Heart right ventricle (tissue), 16 donors: ENCODE measurements around the gene TMEM255B. TPM values are rescaled to one million over a fixed set of nuclear protein-coding genes. Genes with fewer than 3 reads are reported as not detected.

Source experiments
- ATAC-seq, 8 donors: fragments of 200-7000 bp; cut with Tn5 transposase; one replicate each; pipeline ENCODE4 v1.9.1; 2020; ENCODE audit warnings: mild to moderate bottlenecking in 8 of 8, moderate library complexity in 8 of 8, moderate number of reproducible peaks in 1 of 8
- DNase-seq, 2 donors: peaks; one replicate each; pipeline ENCODE4 v3.0.0-alpha.2; 2020
- H3K27ac ChIP-seq, 10 donors: fragments of 200-600 bp; sonication (generic) in 2 of 10; one replicate each; pipeline versions ENCODE4 v1.5.0 to v1.8.0; 2020 to 2022; ENCODE audit warnings: mild to moderate bottlenecking in 3 of 10
- H3K27me3 ChIP-seq, 7 donors: fragments of 200-600 bp; one replicate each; pipeline ENCODE4 v1.8.0; 2021 to 2022; ENCODE audit warnings: mild to moderate bottlenecking in 2 of 7
- H3K36me3 ChIP-seq, 9 donors: fragments of 200-600 bp; sonication (generic) in 1 of 9; one replicate each; pipeline versions ENCODE4 v1.5.0 to v1.8.0; 2020 to 2022; ENCODE audit warnings: mild to moderate bottlenecking in 2 of 9
- H3K4me1 ChIP-seq, 9 donors: fragments of 200-600 bp; sonication (generic) in 1 of 9; one replicate each; pipeline versions ENCODE4 v1.5.0 to v1.8.0; 2020 to 2022; ENCODE audit warnings: mild to moderate bottlenecking in 4 of 9
- H3K4me3 ChIP-seq, 10 donors: fragments of 200-600 bp; sonication (generic) in 2 of 10; one replicate each; pipeline versions ENCODE4 v1.5.0 to v1.8.0; 2020 to 2022; ENCODE audit warnings: mild to moderate bottlenecking in 7 of 10, moderate library complexity in 2 of 10
- H3K9me3 ChIP-seq, 11 donors: fragments of 200-600 bp in 10 of 11; sonication (generic) in 2 of 11; one replicate each; pipeline versions ENCODE4 v1.5.0 to v1.8.0; 2013 to 2022; ENCODE audit warnings: mild to moderate bottlenecking in 2 of 11, control low read depth in 1 of 11, moderate library complexity in 1 of 11
- WGBS, 2 donors: extraction: QIAGEN DNeasy Blood & Tissue Kit; methylation state at CpG; one replicate each; pipeline ENCODE4 v1.1.7; 2013; ENCODE audit warnings: inconsistent platforms in 1 of 2; 5-methylcytosine and 5-hydroxymethylcytosine counted together
- intact Hi-C, 10 donors: fragments of 100-400 bp; cut with DNase I; formaldehyde crosslinking; loops; one replicate each; pipeline versions ENCODE4 v1.11.1 to v1.14.2; 2022
- polyA plus RNA-seq, 2 donors: library from polyadenylated mRNA; stranded (reverse); fragments of 200-250 nt; gene quantifications; one replicate each; pipeline ENCODE4 v1.2.3, GENCODE V29; 2013
- total RNA-seq, 10 donors: library from RNA; stranded (reverse); fragmentation: NEBNext Ultra II Directional in 3 of 10; extraction: Animal tissue kit (Norgen Biotek cat#: 25700) in 3 of 10; gene quantifications; one replicate each; pipeline versions ENCODE4 v1.2.1 to v1.2.4, GENCODE V29; 2021 to 2023
- TF ChIP-seq, protein P1 (sequence below), 9 donors: fragments of 200-600 bp; sonication (generic) in 2 of 9; IDR thresholded peaks; one replicate each; pipeline versions ENCODE4 v1.5.0 to v1.8.0; 2021 to 2022; ENCODE audit warnings: antibody characterized with exemption in 9 of 9, mild to moderate bottlenecking in 5 of 9, moderate library complexity in 1 of 9
- donor health status: Arrhythmogenic right ventricular cardiomyopathy.
- donor health status: ischemic (EF 13 %, LVEDD 7.1; RV severe dilation, severe dysfunction).
- donor health status: healthy with polysubstance abuse.
- donor health status: DM: no; HTN: yes; CAD: no.
- donor health status: DM: no; HTN: no; CAD: no.
- donor health status: ischemic (EF 25% LVEDD 6.9; RV normal size, moderate dysfunction).
- donor health status: ischemic (EF 25% LVEDD 5.7; RV mildly dilated, moderate dysfunction).
- donor health status: healthy.
- donor health status: DM: yes; HTN: yes; CAD: no.
- donor health status: Ischemic cardiomyopathy.
- donor health status: ischemic (EF 35%, LVEDD 5.7; RV mildly dilated, moderate dysfunction).
- donor health status: nonischemic (EF 11% LVEDD 7.7; RV severe dilation, severe dysfunction).
- donor health status: DM: yes; HTN: yes; CAD: no.
- donor health status: PGD.
- donor health status: ischemic (EF 29% LVEDD 5.4; RV normal size, mild dysfunction).
- donor health status: nonischemic (EF 23%, LVEDD 6.1; RV moderate dilation, normal function).

The TMEM255B gene
- total and polyA plus RNA-seq, 12 donors = 2.4 to 12.9 (median 6.3) TPM

GRCh38 chr13:113819731-113820715 is 61.0 kb downstream of the TMEM255B start:
- peak overlapping the region; percentile 47 to 89 (median 78) for H3K27ac ChIP-seq
- TF ChIP-seq, protein P1, sequence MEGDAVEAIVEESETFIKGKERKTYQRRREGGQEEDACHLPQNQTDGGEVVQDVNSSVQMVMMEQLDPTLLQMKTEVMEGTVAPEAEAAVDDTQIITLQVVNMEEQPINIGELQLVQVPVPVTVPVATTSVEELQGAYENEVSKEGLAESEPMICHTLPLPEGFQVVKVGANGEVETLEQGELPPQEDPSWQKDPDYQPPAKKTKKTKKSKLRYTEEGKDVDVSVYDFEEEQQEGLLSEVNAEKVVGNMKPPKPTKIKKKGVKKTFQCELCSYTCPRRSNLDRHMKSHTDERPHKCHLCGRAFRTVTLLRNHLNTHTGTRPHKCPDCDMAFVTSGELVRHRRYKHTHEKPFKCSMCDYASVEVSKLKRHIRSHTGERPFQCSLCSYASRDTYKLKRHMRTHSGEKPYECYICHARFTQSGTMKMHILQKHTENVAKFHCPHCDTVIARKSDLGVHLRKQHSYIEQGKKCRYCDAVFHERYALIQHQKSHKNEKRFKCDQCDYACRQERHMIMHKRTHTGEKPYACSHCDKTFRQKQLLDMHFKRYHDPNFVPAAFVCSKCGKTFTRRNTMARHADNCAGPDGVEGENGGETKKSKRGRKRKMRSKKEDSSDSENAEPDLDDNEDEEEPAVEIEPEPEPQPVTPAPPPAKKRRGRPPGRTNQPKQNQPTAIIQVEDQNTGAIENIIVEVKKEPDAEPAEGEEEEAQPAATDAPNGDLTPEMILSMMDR (IDR thresholded peaks at IDR 0.05) = no peak
- no peaks in the 10 kb centered on the region for H3K27me3 ChIP-seq
- 79 to 83% methylated on average over 52 of the region's 52 CpGs for WGBS, 2 donors
- intact Hi-C loops = loop anchor here (2.0 to 5.0 kb wide), 7 partner anchors 17 to 407 kb away; partner anchors contain the start of gene GAS6 (in 4 of the 10)
- peaks cover 0 to 36% (median 21%) of the 10 kb centered on the region in 9 donors for H3K36me3 ChIP-seq
- peak overlapping the region in 6 of 10 donors; percentile 3 to 22 (median 16) for H3K4me3 ChIP-seq
- ATAC-seq = no peak
- no peaks in the 10 kb centered on the region for H3K9me3 ChIP-seq
- peaks cover 52 to 73% (median 59%) of the 10 kb centered on the region in 9 donors for H3K4me1 ChIP-seq
- no peak for DNase-seq

DNA sequence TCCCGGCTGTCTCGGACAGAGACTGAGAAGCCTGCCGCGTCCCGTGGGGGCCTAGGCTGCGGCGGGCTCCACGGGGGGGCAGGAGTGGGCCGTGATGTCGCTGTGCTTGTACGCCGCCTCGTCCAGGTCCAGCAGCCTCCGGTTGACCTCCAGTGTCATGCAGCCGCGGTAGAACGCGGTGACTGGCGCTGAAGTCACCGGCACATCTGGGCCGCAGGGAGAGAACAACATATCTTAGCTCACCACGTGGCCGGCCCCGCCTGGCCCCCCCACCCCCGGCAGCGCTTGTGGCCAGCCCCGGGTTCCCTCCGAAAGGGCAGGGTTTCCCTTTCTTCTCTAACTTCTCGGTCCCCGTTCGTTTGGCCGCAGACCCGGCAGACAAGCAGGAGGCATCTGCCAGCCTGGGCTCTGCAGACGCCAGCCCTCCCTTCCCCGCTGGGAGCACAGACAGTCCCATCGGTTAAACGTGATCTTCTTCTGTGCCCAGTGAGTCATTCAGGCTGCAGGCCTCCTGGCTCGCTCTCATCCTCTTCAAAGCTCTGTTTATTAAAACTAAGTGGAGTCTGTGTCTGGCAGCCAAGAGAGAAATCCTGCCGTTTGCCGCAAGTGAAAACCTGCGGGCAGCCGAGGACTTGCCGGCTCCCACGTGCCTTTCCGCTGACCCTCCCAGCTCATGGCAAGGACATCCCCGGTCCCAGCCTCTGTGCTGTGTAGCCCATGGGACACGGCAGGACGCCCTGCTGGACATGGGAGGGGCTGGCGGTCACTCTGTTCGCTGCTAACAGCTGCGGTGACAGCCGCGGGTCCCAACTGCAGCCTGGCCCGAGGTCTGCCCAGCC is 62.0 kb downstream of the TMEM255B start:
- Histone ChIP-seq H3K4me3 (peak overlapping the region in 8 of 10 donors; percentile 6 to 27 (median 16)), H3K4me1 (peaks cover 50 to 69% (median 59%) of the 10 kb centered on the region in 9 donors)

GRCh38 chr13:113821847-113822246 is 62.8 kb downstream of the TMEM255B start:
- intact Hi-C loops = loop anchor here in 6 of 10 donors (1.0 to 5.0 kb wide), 5 partner anchors 15 to 42 kb away; partner anchors contain the start of gene GAS6 (in 4 of the 6)
- WGBS, 2 donors = 91 to 94% methylated on average over 24 of the region's 24 CpGs
- H3K27me3 ChIP-seq = no peaks in the 10 kb centered on the region
- H3K4me1 ChIP-seq = peaks cover 42 to 61% (median 52%) of the 10 kb centered on the region in 9 donors
- no peaks in the 10 kb centered on the region for H3K9me3 ChIP-seq
- TF ChIP-seq, protein P1 (IDR thresholded peaks at IDR 0.05) = no peak
- no peak for ATAC-seq
- peak overlapping the region in 2 of 10 donors; percentile 8 to 22 for H3K4me3 ChIP-seq
- no peak for DNase-seq
- H3K36me3 ChIP-seq = peaks cover 0 to 54% (median 36%) of the 10 kb centered on the region in 9 donors
- H3K27ac ChIP-seq = peak overlapping the region; percentile 47 to 89 (median 78)

More for the DNA sequence above, 62.0 kb downstream of the TMEM255B start:
- ATAC-seq (peak; percentile 59 to 83 (median 74)), DNase-seq (peak; percentile 77 to 80)
- Histone ChIP-seq H3K27ac (peak overlapping the region; percentile 47 to 89 (median 78)), H3K9me3 (no peaks in the 10 kb centered on the region), H3K27me3 (no peaks in the 10 kb centered on the region), H3K36me3 (peaks cover 0 to 45% (median 30%) of the 10 kb centered on the region in 9 donors)
- TF ChIP-seq, protein P1 (IDR thresholded peaks at IDR 0.05) = peak in 5 of 9 donors; percentile 24 to 49 (median 45)
- WGBS, 2 donors = 7 to 10% methylated on average over 54 of the region's 54 CpGs
- intact Hi-C loops = loop anchor here in 6 of 10 donors (1.0 to 5.0 kb wide), 5 partner anchors 16 to 43 kb away; partner anchors contain the start of gene GAS6 (in 4 of the 6)
